NT2/D1 (cell line): ENCODE results near the gene NR2C2AP.

Experiments
- DNase-seq: peaks from one replicate; pipeline ENCODE4 v3.0.0-alpha.2; 2011; ENCODE audit warnings: low read depth, low spot score
- H3K27me3 ChIP-seq: 2 replicates; pipeline ENCODE4 v1.6.0; 2011; ENCODE audit warnings: mild to moderate bottlenecking; ENCODE audit not compliant: insufficient read length, insufficient read depth
- H3K36me3 ChIP-seq: 2 replicates; pipeline ENCODE4 v1.6.1; 2011; ENCODE audit warnings: mild to moderate bottlenecking, low read length, mixed read lengths; ENCODE audit not compliant: insufficient read depth, insufficient read length
- H3K4me1 ChIP-seq: 2 replicates; pipeline ENCODE4 v1.5.1; 2011; ENCODE audit not compliant: insufficient read depth, insufficient read length
- H3K4me3 ChIP-seq: 2 replicates; pipeline ENCODE4 v1.5.1; 2011; ENCODE audit warnings: low read depth; ENCODE audit not compliant: insufficient read length
- H3K9ac ChIP-seq: 2 replicates; pipeline ENCODE4 v1.6.0; 2011; ENCODE audit warnings: low read depth; ENCODE audit not compliant: insufficient read length
- H3K9me3 ChIP-seq: 2 replicates; pipeline ENCODE4 v1.5.1; 2011; ENCODE audit warnings: mild to moderate bottlenecking, low read length; ENCODE audit not compliant: insufficient read depth
- SUZ12 ChIP-seq: IDR thresholded peaks from 2 replicates; pipeline ENCODE4 v1.6.1; 2011; ENCODE audit not compliant: insufficient read length, insufficient read depth; ENCODE audit errors: extremely low read depth
- YY1 ChIP-seq: IDR thresholded peaks from 2 replicates; pipeline ENCODE4 v1.6.1; 2011; ENCODE audit not compliant: insufficient read length, insufficient read depth
- ZNF274 ChIP-seq: IDR thresholded peaks from 2 replicates; pipeline ENCODE4 v1.6.1; 2011; ENCODE audit warnings: mild to moderate bottlenecking, low read depth, low read length

The NR2C2AP gene

DNA sequence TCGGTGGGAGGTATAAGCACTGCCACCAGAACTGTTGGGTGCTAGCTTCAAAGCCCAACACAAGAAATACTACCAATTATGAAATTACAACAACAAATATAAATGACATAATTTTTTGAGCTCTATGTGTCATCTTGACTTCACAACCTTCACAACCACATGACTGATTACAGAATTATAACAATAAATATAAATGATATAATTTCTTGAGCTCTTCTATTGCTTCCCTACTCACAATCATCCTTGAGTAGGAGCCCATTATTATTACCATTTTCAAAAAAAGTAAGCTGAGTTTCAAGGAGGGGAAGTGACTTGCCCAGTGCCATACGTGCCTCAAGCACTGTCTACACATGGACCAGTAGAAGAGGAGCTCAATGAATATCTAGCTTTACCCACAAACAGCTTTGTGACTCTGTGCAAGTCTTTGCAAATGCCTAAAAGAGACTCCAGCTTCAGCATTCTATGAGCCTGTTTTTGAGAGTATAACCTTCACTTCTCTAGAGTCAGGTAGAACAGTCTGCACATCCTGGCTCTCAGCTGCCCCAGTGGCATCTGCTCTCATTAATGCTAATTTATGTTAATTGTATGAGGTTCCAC is 31.1 kb upstream of the NR2C2AP start:
- Histone ChIP-seq H3K9ac (no peak overlapping the region), H3K27me3 (peaks cover 9% of the 10 kb centered on the region), H3K4me3 (no peak overlapping the region), H3K9me3 (peaks cover 26% of the 10 kb centered on the region), H3K4me1 (peaks cover 2% of the 10 kb centered on the region), H3K36me3 (no peaks in the 10 kb centered on the region)
- DNase-seq = no peak
- no peak for TF ChIP-seq SUZ12
- TF ChIP-seq YY1 = no peak
- no peak for TF ChIP-seq ZNF274

DNA sequence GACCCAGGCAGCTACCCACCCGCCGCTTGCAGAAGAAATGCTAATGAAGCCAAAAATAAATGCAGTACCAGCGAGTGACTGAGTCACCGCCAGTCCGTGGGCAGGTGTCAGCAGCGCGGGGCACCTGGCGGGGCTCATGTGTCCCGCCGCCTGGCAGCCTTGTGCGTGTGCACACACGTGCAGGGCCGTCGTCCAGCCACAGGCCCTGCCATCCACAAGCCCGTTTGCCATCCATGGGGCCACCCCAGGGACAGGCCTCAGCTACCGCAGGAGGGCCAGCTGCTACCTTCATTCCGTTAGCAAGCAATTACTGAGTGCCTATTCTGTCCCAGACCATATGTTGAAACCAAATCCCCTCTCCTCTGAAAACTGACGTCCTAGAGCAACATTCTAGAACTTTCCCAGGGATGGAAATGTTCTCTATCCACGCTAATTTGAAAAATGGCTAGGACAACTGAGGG is 29.1 kb upstream of the NR2C2AP start:
- Histone ChIP-seq H3K4me1 (no peaks in the 10 kb centered on the region), H3K4me3 (no peak overlapping the region), H3K27me3 (no peaks in the 10 kb centered on the region), H3K9ac (no peak overlapping the region), H3K9me3 (peaks cover 26% of the 10 kb centered on the region), H3K36me3 (no peaks in the 10 kb centered on the region)
- TF ChIP-seq SUZ12 (no peak), YY1 (no peak), ZNF274 (no peak)
- no peak for DNase-seq

DNA sequence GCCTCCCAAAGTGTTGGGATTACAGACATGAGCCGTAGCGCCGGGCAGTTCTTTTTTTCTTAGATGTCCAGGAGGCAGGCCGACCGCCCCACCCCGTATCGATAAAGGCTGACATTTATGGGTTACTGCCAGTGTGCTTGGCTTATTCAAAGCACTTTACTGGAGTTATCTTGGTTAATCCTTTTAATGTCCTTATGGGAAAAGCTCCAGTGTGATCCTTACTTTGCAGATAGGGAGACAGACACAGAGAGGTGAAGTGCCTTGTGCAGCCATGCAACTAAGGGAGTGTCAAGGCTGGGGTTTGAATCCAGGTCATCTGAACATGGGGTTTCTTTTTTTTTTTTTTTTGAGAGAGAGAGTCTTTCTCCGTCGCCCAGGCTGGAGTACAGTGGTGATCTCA is 27.8 kb upstream of the NR2C2AP start:
- Histone ChIP-seq H3K27me3 (peaks cover 11% of the 10 kb centered on the region), H3K36me3 (no peaks in the 10 kb centered on the region), H3K9ac (no peak overlapping the region), H3K9me3 (peaks cover 22% of the 10 kb centered on the region), H3K4me1 (no peaks in the 10 kb centered on the region), H3K4me3 (no peak overlapping the region)
- TF ChIP-seq ZNF274 (no peak), SUZ12 (no peak), YY1 (no peak)
- DNase-seq = no peak

DNA sequence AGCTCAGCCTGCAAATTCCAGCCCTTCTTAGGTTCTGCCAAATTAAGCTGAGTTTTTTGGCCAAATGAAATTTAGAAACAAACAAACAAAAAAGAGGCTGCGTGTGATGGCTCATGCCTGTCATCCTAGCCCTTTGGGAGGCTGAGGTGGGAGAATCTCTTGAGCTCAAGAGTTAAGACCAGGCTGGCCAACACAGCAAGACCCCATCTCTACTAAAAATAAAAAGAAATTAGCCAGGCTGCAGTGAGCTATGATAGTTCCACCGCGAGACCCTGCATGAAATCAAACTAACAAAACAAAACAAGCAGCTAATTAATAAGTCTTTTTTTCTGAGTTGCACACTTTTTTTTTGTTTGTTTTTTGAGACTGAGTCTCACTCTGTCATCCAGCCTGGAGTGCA is 26.5 kb upstream of the NR2C2AP start:
- Histone ChIP-seq H3K27me3 (peaks cover 20% of the 10 kb centered on the region), H3K36me3 (no peaks in the 10 kb centered on the region), H3K9me3 (peaks cover 14% of the 10 kb centered on the region), H3K4me1 (peaks cover 4% of the 10 kb centered on the region), H3K4me3 (no peak overlapping the region), H3K9ac (no peak overlapping the region)
- TF ChIP-seq ZNF274 = no peak
- DNase-seq = no peak

DNA sequence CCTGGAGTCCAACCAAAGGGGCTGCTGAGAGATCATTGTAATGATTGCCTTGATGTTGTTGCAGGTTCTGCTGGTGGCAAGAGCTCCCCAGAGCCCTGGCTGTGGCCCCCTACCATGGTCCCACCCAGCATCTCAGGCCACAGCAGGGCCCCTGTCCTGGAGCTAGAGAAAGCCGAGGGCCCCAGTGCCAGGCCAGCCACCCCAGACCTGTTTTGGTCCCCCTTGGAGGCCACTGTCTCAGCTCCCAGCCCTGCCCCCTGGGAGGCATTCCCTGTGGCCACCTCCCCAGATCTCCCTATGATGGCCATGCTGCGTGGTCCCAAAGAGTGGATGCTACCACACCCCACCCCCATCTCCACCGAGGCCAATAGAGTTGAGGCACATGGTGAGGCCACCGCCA is 24.0 kb upstream of the NR2C2AP start:
- DNase-seq = no peak
- H3K9me3 ChIP-seq = peaks cover 6% of the 10 kb centered on the region; the same call in 1 of the 2 replicates
- H3K36me3 ChIP-seq = no peaks in the 10 kb centered on the region
- TF ChIP-seq ZNF274 = no peak
- H3K9ac ChIP-seq = no peak overlapping the region
- H3K4me3 ChIP-seq = no peak overlapping the region
- H3K27me3 ChIP-seq = peaks cover 32% of the 10 kb centered on the region
- peaks cover 4% of the 10 kb centered on the region for H3K4me1 ChIP-seq

DNA sequence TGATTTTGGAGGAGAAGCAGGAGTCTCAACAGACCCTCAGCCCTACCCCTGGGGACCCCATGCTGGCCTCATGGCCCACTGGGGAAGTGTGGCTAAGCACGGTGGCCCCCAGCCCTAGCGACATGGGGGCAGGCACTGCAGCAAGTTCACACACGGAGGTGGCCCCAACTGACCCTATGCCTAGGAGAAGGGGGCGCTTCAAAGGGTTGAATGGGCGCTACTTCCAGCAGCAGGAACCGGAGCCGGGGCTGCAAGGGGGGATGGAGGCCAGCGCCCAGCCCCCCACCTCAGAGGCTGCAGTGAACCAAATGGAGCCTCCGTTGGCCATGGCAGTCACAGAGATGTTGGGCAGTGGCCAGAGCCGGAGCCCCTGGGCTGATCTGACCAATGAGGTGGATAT is 23.4 kb upstream of the NR2C2AP start:
- Histone ChIP-seq H3K36me3 (no peaks in the 10 kb centered on the region), H3K27me3 (peaks cover 32% of the 10 kb centered on the region), H3K9ac (no peak overlapping the region), H3K4me1 (peaks cover 4% of the 10 kb centered on the region), H3K4me3 (no peak overlapping the region), H3K9me3 (peaks cover 6% of the 10 kb centered on the region; the same call in 1 of the 2 replicates)
- no peak for DNase-seq
- TF ChIP-seq SUZ12 (no peak), YY1 (no peak), ZNF274 (no peak)

DNA sequence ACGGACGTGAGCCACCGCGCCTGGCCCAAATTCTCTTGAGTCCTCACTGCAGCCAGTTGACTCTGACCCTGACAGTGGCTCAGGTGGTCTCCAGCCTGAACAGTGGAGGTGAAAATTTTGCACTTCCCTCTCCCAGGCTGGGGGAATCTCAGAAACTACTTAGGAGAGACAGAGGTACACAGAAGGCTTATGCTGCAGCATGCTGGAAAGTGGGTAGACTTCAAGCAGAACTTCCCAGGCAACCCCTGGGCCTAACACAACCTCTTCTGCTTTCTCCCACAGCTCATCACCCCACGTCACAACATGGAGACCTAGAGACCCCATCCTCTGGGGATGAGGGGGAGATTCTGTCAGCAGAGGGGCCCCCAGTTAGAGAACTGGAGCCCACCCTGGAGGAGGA is 23.0 kb upstream of the NR2C2AP start:
- peaks cover 6% of the 10 kb centered on the region; the same call in 1 of the 2 replicates for H3K9me3 ChIP-seq
- no peaks in the 10 kb centered on the region for H3K36me3 ChIP-seq
- H3K4me1 ChIP-seq = peaks cover 4% of the 10 kb centered on the region
- no peak overlapping the region for H3K4me3 ChIP-seq
- H3K9ac ChIP-seq = no peak overlapping the region
- TF ChIP-seq YY1 (no peak), ZNF274 (no peak), SUZ12 (no peak)
- no peak for DNase-seq
- peaks cover 32% of the 10 kb centered on the region for H3K27me3 ChIP-seq
